ENCODE data around the gene CCNK.

Gene CCNK

GRCh38 chr14:99552572-99553216, 71.5 kb downstream of the CCNK start:
- Histone ChIP-seq H3K79me2 (ENCODE audit: insufficient read depth, low read depth) (no peaks in the 10 kb centered on the region), H3K27ac (no peak overlapping the region), H3K9ac (no peak overlapping the region), H4K20me1 (ENCODE audit: insufficient read depth) (no peaks in the 10 kb centered on the region), H3K27me3 (ENCODE audit: insufficient read depth, low read depth) (no peaks in the 10 kb centered on the region), H3K4me1 (ENCODE audit: low read depth, poor library complexity, severe bottlenecking) (no peaks in the 10 kb centered on the region), H3K4me3 (IDR thresholded peaks at IDR 0.05; ENCODE audit: insufficient read depth, low read depth, low read length) (no peak overlapping the region), H2AFZ (ENCODE audit: low read depth) (no peak overlapping the region), H3K36me3 (ENCODE audit: insufficient read depth) (no peaks in the 10 kb centered on the region), H3K4me2 (no peak overlapping the region)
- no peak for TF ChIP-seq CTCF (conservative IDR thresholded peaks at IDR 0.05; ENCODE audit: low read depth, low read length)

DNA sequence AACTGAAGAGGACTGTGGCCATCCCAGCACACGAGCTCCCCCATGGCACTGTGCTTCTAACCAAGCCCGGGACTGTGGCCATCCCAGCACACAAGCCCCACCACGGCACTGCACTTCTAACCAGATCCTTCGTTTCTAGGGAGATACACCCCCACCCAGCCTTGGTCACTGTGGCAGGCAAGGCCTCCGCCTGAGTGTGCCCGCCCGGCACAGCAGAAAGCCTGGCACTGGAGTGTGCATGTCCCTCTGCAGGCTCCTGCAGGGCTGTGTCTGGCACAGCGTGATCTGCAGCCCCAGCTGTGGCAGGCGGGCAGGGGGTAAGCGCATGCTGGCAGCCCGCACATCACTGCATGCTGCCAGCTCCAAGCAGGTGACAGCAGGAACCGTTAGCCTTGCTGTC, 73.0 kb downstream of the CCNK start:
- no peaks in the 10 kb centered on the region for H4K20me1 ChIP-seq (ENCODE audit: insufficient read depth)
- H3K79me2 ChIP-seq (ENCODE audit: insufficient read depth, low read depth) = no peaks in the 10 kb centered on the region
- H3K4me3 ChIP-seq (IDR thresholded peaks at IDR 0.05; ENCODE audit: insufficient read depth, low read depth, low read length) = no peak overlapping the region
- no peak overlapping the region for H3K9ac ChIP-seq
- no peak overlapping the region for H3K4me2 ChIP-seq
- H3K36me3 ChIP-seq (ENCODE audit: insufficient read depth) = no peaks in the 10 kb centered on the region
- no peak overlapping the region for H2AFZ ChIP-seq (ENCODE audit: low read depth)
- no peak overlapping the region for H3K27ac ChIP-seq
- H3K4me1 ChIP-seq (ENCODE audit: low read depth, poor library complexity, severe bottlenecking) = no peaks in the 10 kb centered on the region
- H3K27me3 ChIP-seq (ENCODE audit: insufficient read depth, low read depth) = no peaks in the 10 kb centered on the region
- TF ChIP-seq CTCF (conservative IDR thresholded peaks at IDR 0.05; ENCODE audit: low read depth, low read length) = no peak

- no peaks in the 10 kb centered on the region for H4K20me1 ChIP-seq (ENCODE audit: insufficient read depth)
- H3K27me3 ChIP-seq (ENCODE audit: insufficient read depth, low read depth) = no peaks in the 10 kb centered on the region
- no peak for TF ChIP-seq CTCF (conservative IDR thresholded peaks at IDR 0.05; ENCODE audit: low read depth, low read length)
- H3K4me3 ChIP-seq (IDR thresholded peaks at IDR 0.05; ENCODE audit: insufficient read depth, low read depth, low read length) = no peak overlapping the region
- H3K4me1 ChIP-seq (ENCODE audit: low read depth, poor library complexity, severe bottlenecking) = no peaks in the 10 kb centered on the region
- no peak overlapping the region for H3K4me2 ChIP-seq
- H3K9ac ChIP-seq = no peak overlapping the region
- H2AFZ ChIP-seq (ENCODE audit: low read depth) = no peak overlapping the region
- H3K36me3 ChIP-seq (ENCODE audit: insufficient read depth) = no peaks in the 10 kb centered on the region
- no peak overlapping the region for H3K27ac ChIP-seq
- H3K79me2 ChIP-seq (ENCODE audit: insufficient read depth, low read depth) = no peaks in the 10 kb centered on the region
Measured at GRCh38 chr14:99554757-99555531, 73.7 kb downstream of the CCNK start.

- H3K4me1 ChIP-seq (ENCODE audit: low read depth, poor library complexity, severe bottlenecking) = no peaks in the 10 kb centered on the region
- H2AFZ ChIP-seq (ENCODE audit: low read depth) = no peak overlapping the region
- no peaks in the 10 kb centered on the region for H3K27me3 ChIP-seq (ENCODE audit: insufficient read depth, low read depth)
- H3K9ac ChIP-seq = no peak overlapping the region
- no peak for TF ChIP-seq CTCF (conservative IDR thresholded peaks at IDR 0.05; ENCODE audit: low read depth, low read length)
- no peaks in the 10 kb centered on the region for H3K36me3 ChIP-seq (ENCODE audit: insufficient read depth)
- no peak overlapping the region for H3K4me2 ChIP-seq
- no peaks in the 10 kb centered on the region for H4K20me1 ChIP-seq (ENCODE audit: insufficient read depth)
- no peak overlapping the region for H3K27ac ChIP-seq
- H3K4me3 ChIP-seq (IDR thresholded peaks at IDR 0.05; ENCODE audit: insufficient read depth, low read depth, low read length) = no peak overlapping the region
- no peaks in the 10 kb centered on the region for H3K79me2 ChIP-seq (ENCODE audit: insufficient read depth, low read depth)
Measured at GRCh38 chr14:99556134-99556791, 75.1 kb downstream of the CCNK start.
